ENCODE results near the gene FBXO2. TPM values are rescaled to one million over a fixed set of nuclear protein-coding genes. Genes with fewer than 3 reads are reported as not detected.
A peak's percentile ranks its signal among the peaks of the same experiment; 100 is the strongest.

The FBXO2 gene
- polyA plus RNA-seq, 1 experiment, result 1.5 TPM

GRCh38 chr1:11661103-11661502, 6.9 kb upstream of the FBXO2 start:
- Histone ChIP-seq H3K27ac (ENCODE audit: low read depth, low read length) (no peak overlapping the region), H3K4me3 (ENCODE audit: low read depth, low read length) (no peak overlapping the region), H3K27me3 (ENCODE audit: control insufficient read depth, insufficient read depth, low read length) (no peaks in the 10 kb centered on the region), H3K9me3 (ENCODE audit: control insufficient read depth, insufficient read depth, low read length) (no peaks in the 10 kb centered on the region; the same call in 1 of the 2 replicates)
- ChIA-PET CTCF (interaction anchor here (1.2 kb wide), 1 partner anchor 18 kb away, joined by 7 read pairs; no protein-coding TSS in a partner anchor), POLR2A (no interaction called here)
- no peak for DNase-seq (ENCODE audit: low read depth, low spot score)
- TF ChIP-seq, protein P1, sequence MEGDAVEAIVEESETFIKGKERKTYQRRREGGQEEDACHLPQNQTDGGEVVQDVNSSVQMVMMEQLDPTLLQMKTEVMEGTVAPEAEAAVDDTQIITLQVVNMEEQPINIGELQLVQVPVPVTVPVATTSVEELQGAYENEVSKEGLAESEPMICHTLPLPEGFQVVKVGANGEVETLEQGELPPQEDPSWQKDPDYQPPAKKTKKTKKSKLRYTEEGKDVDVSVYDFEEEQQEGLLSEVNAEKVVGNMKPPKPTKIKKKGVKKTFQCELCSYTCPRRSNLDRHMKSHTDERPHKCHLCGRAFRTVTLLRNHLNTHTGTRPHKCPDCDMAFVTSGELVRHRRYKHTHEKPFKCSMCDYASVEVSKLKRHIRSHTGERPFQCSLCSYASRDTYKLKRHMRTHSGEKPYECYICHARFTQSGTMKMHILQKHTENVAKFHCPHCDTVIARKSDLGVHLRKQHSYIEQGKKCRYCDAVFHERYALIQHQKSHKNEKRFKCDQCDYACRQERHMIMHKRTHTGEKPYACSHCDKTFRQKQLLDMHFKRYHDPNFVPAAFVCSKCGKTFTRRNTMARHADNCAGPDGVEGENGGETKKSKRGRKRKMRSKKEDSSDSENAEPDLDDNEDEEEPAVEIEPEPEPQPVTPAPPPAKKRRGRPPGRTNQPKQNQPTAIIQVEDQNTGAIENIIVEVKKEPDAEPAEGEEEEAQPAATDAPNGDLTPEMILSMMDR (IDR thresholded peaks at IDR 0.05; ENCODE audit: low read depth, low read length), result no peak

GRCh38 chr1:11659748-11660147, 5.5 kb upstream of the FBXO2 start:
- DNase-seq (ENCODE audit: low read depth, low spot score), result no peak
- ChIA-PET CTCF (interaction anchor here (1.1 to 1.8 kb wide), 3 partner anchors 14 to 60 kb away, joined by 3 to 7 read pairs (median 5); no protein-coding TSS in a partner anchor), POLR2A (no interaction called here)
- Histone ChIP-seq H3K27ac (ENCODE audit: low read depth, low read length) (no peak overlapping the region), H3K27me3 (ENCODE audit: control insufficient read depth, insufficient read depth, low read length) (no peaks in the 10 kb centered on the region), H3K9me3 (ENCODE audit: control insufficient read depth, insufficient read depth, low read length) (no peaks in the 10 kb centered on the region; the same call in 1 of the 2 replicates), H3K4me3 (ENCODE audit: low read depth, low read length) (no peak overlapping the region)
- TF ChIP-seq, protein P1 (IDR thresholded peaks at IDR 0.05; ENCODE audit: low read depth, low read length), result no peak

- H3K27me3 ChIP-seq (ENCODE audit: control insufficient read depth, insufficient read depth, low read length), result no peaks in the 10 kb centered on the region
- no peak overlapping the region for H3K4me3 ChIP-seq (ENCODE audit: low read depth, low read length)
- TF ChIP-seq, protein P1 (IDR thresholded peaks at IDR 0.05; ENCODE audit: low read depth, low read length), result no peak
- H3K27ac ChIP-seq (ENCODE audit: low read depth, low read length), result no peak overlapping the region
- ChIA-PET CTCF (interaction anchor here (1.8 kb wide), 1 partner anchor 13 kb away, joined by 5 read pairs; no protein-coding TSS in a partner anchor), POLR2A (no interaction called here)
- no peak for DNase-seq (ENCODE audit: low read depth, low spot score)
- H3K9me3 ChIP-seq (ENCODE audit: control insufficient read depth, insufficient read depth, low read length), result no peaks in the 10 kb centered on the region; the same call in 1 of the 2 replicates
Observed at GRCh38 chr1:11658542-11658941, 4.3 kb upstream of the FBXO2 start.

DNA sequence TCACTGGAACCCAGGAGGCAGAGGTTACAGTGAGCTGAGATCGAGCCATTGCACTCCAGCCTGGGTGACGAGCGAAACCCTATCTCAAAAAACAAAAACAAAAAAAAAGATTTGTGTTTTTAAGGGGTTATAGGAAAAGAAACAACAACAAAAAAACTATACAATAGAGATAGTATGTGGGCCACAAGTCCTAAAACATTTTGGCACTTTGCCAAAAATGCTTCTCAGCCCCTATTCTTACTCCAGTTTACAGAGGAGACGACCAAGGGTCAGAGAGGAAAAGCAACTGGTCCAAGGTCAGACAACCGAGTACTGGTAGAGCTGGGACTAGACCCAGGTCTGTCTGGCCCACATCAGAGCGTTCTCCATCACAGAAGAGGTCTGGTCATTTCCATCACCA, 3.4 kb upstream of the FBXO2 start:
- no peaks in the 10 kb centered on the region; the same call in 1 of the 2 replicates for H3K9me3 ChIP-seq (ENCODE audit: control insufficient read depth, insufficient read depth, low read length)
- H3K4me3 ChIP-seq (ENCODE audit: low read depth, low read length), result no peak overlapping the region
- DNase-seq (ENCODE audit: low read depth, low spot score), result no peak
- ChIA-PET CTCF (interaction anchor here (1.4 kb wide), 1 partner anchor 14 kb away, joined by 3 read pairs; no protein-coding TSS in a partner anchor), POLR2A (no interaction called here)
- peaks cover 2% of the 10 kb centered on the region for H3K27me3 ChIP-seq (ENCODE audit: control insufficient read depth, insufficient read depth, low read length)
- no peak overlapping the region for H3K27ac ChIP-seq (ENCODE audit: low read depth, low read length)
- TF ChIP-seq, protein P1 (IDR thresholded peaks at IDR 0.05; ENCODE audit: low read depth, low read length), result no peak

GRCh38 chr1:11654939-11655808, 945 bp upstream of the FBXO2 start:
- no peak for DNase-seq (ENCODE audit: low read depth, low spot score)
- TF ChIP-seq, protein P1 (IDR thresholded peaks at IDR 0.05; ENCODE audit: low read depth, low read length), result no peak
- H3K4me3 ChIP-seq (ENCODE audit: low read depth, low read length), result peak overlapping the region; percentile 69
- no peak overlapping the region for H3K27ac ChIP-seq (ENCODE audit: low read depth, low read length)
- H3K27me3 ChIP-seq (ENCODE audit: control insufficient read depth, insufficient read depth, low read length), result peaks cover 11% of the 10 kb centered on the region
- H3K9me3 ChIP-seq (ENCODE audit: control insufficient read depth, insufficient read depth, low read length), result no peaks in the 10 kb centered on the region; the same call in 1 of the 2 replicates
- CTCF ChIA-PET, result interaction anchor here (0.7 to 1.8 kb wide), 4 partner anchors 9 to 12 kb away, joined by 3 to 11 read pairs (median 6); partner anchors contain the start of gene FBXO6
- POLR2A ChIA-PET, result interaction anchor here (1.2 kb wide), 1 partner anchor 9 kb away, joined by 5 read pairs; the partner anchor contains the start of gene FBXO6
